HepG2 (cell line): ENCODE measurements around the gene CLPTM1. TPM values are rescaled to one million over a fixed set of nuclear protein-coding genes. Genes with fewer than 3 reads are reported as not detected.

Experiments used
- BATF2 ChIP-seq: sonication (generic); formaldehyde crosslinking; IDR thresholded peaks from 2 replicates; pipeline ENCODE4 v1.8.0; 2022; ENCODE audit warnings: mild to moderate bottlenecking, missing genetic modification reagents, moderate library complexity
- DMAP1 ChIP-seq: IDR thresholded peaks from 2 replicates; pipeline ENCODE4 v1.6.1; 2016
- MAX ChIP-seq: IDR thresholded peaks from 2 replicates; pipeline ENCODE4 v1.6.1; 2012; ENCODE audit warnings: inconsistent platforms
- MIER3 ChIP-seq: IDR thresholded peaks from 2 replicates; pipeline ENCODE4 v1.6.1; 2016; ENCODE audit warnings: missing compliant biosample characterization, borderline replicate concordance
- PAX8 ChIP-seq: sonication (generic); formaldehyde crosslinking; IDR thresholded peaks from 2 replicates; pipeline ENCODE4 v1.8.0; 2022; ENCODE audit warnings: mild to moderate bottlenecking, missing genetic modification reagents, borderline replicate concordance
- POLR2G ChIP-seq: fragments of 200-400 bp; formaldehyde crosslinking; IDR thresholded peaks from 2 replicates; pipeline ENCODE4 v1.6.1; 2018; ENCODE audit warnings: mild to moderate bottlenecking, low read depth, low read length, moderate library complexity
- RARA ChIP-seq: IDR thresholded peaks from 2 replicates; pipeline ENCODE4 v1.6.1; 2016; ENCODE audit warnings: missing genetic modification reagents, missing compliant biosample characterization
- SALL2 ChIP-seq: sonication (generic); formaldehyde crosslinking; IDR thresholded peaks from 2 replicates; pipeline ENCODE4 v1.8.1; 2023; ENCODE audit warnings: mild to moderate bottlenecking, missing genetic modification reagents, inconsistent platforms
- TARDBP ChIP-seq: sonication (generic); formaldehyde crosslinking; IDR thresholded peaks from 2 replicates; pipeline ENCODE4 v1.8.0; 2022; ENCODE audit warnings: mild to moderate bottlenecking, missing genetic modification reagents
- WIZ ChIP-seq: sonication (generic); formaldehyde crosslinking; IDR thresholded peaks from 2 replicates; pipeline ENCODE4 v1.5.1; 2020; ENCODE audit warnings: mild to moderate bottlenecking, missing genetic modification reagents
- ZBTB43 ChIP-seq: sonication (generic); formaldehyde crosslinking; conservative IDR thresholded peaks from 2 replicates; pipeline ENCODE4 v1.4.0; 2020; ENCODE audit warnings: missing genetic modification reagents
- ZNF136 ChIP-seq: sonication (generic); formaldehyde crosslinking; IDR thresholded peaks from 2 replicates; pipeline ENCODE4 v1.8.1; 2022; ENCODE audit warnings: low read depth, mild to moderate bottlenecking, moderate library complexity, missing genetic modification reagents
- ZNF280B ChIP-seq: sonication (generic); formaldehyde crosslinking; IDR thresholded peaks from 2 replicates; pipeline ENCODE4 v1.5.0; 2020; ENCODE audit warnings: missing genetic modification reagents, mild to moderate bottlenecking, borderline replicate concordance
- ZNF296 ChIP-seq: sonication (generic); formaldehyde crosslinking; conservative IDR thresholded peaks from 2 replicates; pipeline ENCODE4 v1.5.0; 2020; ENCODE audit warnings: mild to moderate bottlenecking, missing genetic modification reagents
- ZNF326 ChIP-seq: sonication (generic); formaldehyde crosslinking; IDR thresholded peaks from 2 replicates; pipeline ENCODE4 v1.4.0; 2020; ENCODE audit warnings: missing genetic modification reagents, borderline replicate concordance
- ZNF589 ChIP-seq: sonication (generic); formaldehyde crosslinking; conservative IDR thresholded peaks from 2 replicates; pipeline ENCODE4 v1.8.0; 2022; ENCODE audit warnings: mild to moderate bottlenecking, moderate library complexity, missing genetic modification reagents
- ZNF646 ChIP-seq: sonication (generic); formaldehyde crosslinking; IDR thresholded peaks from 2 replicates; pipeline ENCODE4 v1.9.0; 2021; ENCODE audit warnings: mild to moderate bottlenecking, missing genetic modification reagents
- ZNF776 ChIP-seq: sonication (generic); formaldehyde crosslinking; IDR thresholded peaks from 2 replicates; pipeline ENCODE4 v1.4.0; 2020; ENCODE audit warnings: mild to moderate bottlenecking, missing genetic modification reagents
- polyA plus RNA-seq, 8 experiments: library from polyadenylated mRNA; depleted of rRNA in 3 of 8; stranded (reverse) in 7 of 8; unstranded in 1 of 8; fragments of >200 nt; fragmentation: Illumina TruSeq in 4 of 8; extraction: Trizol in 4 of 8; gene quantifications; 2 replicates each; pipeline versions ENCODE4 v1.2.1 to v1.2.3, GENCODE V29; 2011 to 2016; ENCODE audit warnings: low read depth in 4 of 8, missing spikeins in 1 of 8, mixed read lengths in 1 of 8; ENCODE audit not compliant: insufficient read depth in 1 of 8
- total RNA-seq, 5 experiments: library from RNA; depleted of rRNA; stranded (reverse); fragments of >200 nt; fragmentation: Illumina TruSeq; extraction: Trizol; gene quantifications; 2 replicates each; pipeline ENCODE4 v1.2.3, GENCODE V29; 2016; ENCODE audit warnings: low read depth in 1 of 5

The CLPTM1 gene
- total and polyA plus RNA-seq, 2 of the 13 experiments (the other 11 are each of a cell fraction or from before 2014, with no cell fraction given) = 34.9 to 42.8 TPM

- TF ChIP-seq MAX (peak; percentile 95), POLR2G (no peak), ZNF589 (CRISPR knock-in tag) (peak; percentile 84), ZNF296 (CRISPR knock-in tag) (no peak), SALL2 (CRISPR knock-in tag) (no peak), MIER3 (CRISPR knock-in tag) (peak; percentile 92; the same call in 1 of the 2 replicates), ZNF280B (CRISPR knock-in tag) (no peak), ZNF646 (CRISPR knock-in tag) (no peak), ZBTB43 (CRISPR knock-in tag) (no peak), WIZ (CRISPR knock-in tag) (no peak), DMAP1 (CRISPR knock-in tag) (peak; percentile 75), ZNF136 (CRISPR knock-in tag) (no peak), RARA (peak; percentile 99), ZNF326 (CRISPR knock-in tag) (no peak), BATF2 (no peak), ZNF776 (CRISPR knock-in tag) (no peak), TARDBP (peak; percentile 73), PAX8 (CRISPR knock-in tag) (no peak)
These were observed 42.3 kb upstream of the CLPTM1 start (continued) for GRCh38 chr19:44912854-44913253.
